Smooth muscle cell (in vitro differentiated cells): ENCODE results near the gene SPART. TPM values are rescaled to one million over a fixed set of nuclear protein-coding genes. Genes with fewer than 3 reads are reported as not detected.

Experiments
- DNase-seq: peaks from one replicate; lab custom pipeline; 2025; ENCODE audit not compliant: unreplicated experiment; lab: John Stamatoyannopoulos, UW
- H2AFZ ChIP-seq: fragments of 200-600 bp; sonication (generic); 2 replicates; pipeline ENCODE4 v1.6.0; 2016; ENCODE audit warnings: antibody characterized with exemption, low read depth, mild to moderate bottlenecking
- H3F3A ChIP-seq: fragments of 200-600 bp; sonication (generic); 2 replicates; pipeline ENCODE4 v1.6.0; 2017; ENCODE audit warnings: antibody characterized with exemption, low read depth
- H3K27ac ChIP-seq: fragments of 200-600 bp; sonication (generic); 2 replicates; pipeline ENCODE4 v1.5.1; 2016; ENCODE audit warnings: low read depth, mild to moderate bottlenecking
- H3K27me3 ChIP-seq: fragments of 200-600 bp; sonication (generic); 2 replicates; pipeline ENCODE4 v1.6.1; 2016; ENCODE audit warnings: low read depth, mild to moderate bottlenecking
- H3K36me3 ChIP-seq: fragments of 200-600 bp; sonication (generic); 2 replicates; pipeline ENCODE4 v1.5.1; 2016; ENCODE audit warnings: low read depth
- H3K4me1 ChIP-seq: fragments of 200-600 bp; sonication (generic); 2 replicates; pipeline ENCODE4 v1.5.1; 2016; ENCODE audit warnings: low read depth
- H3K4me2 ChIP-seq: fragments of 200-600 bp; sonication (generic); 2 replicates; pipeline ENCODE4 v1.6.0; 2016; ENCODE audit warnings: mild to moderate bottlenecking
- H3K4me3 ChIP-seq: fragments of 200-600 bp; sonication (generic); 2 replicates; pipeline ENCODE4 v1.5.1; 2016; ENCODE audit warnings: mild to moderate bottlenecking
- H3K79me2 ChIP-seq: fragments of 200-600 bp; sonication (generic); 2 replicates; pipeline ENCODE4 v1.6.0; 2016; ENCODE audit warnings: low read depth, mild to moderate bottlenecking
- H3K9ac ChIP-seq: fragments of 200-600 bp; sonication (generic); 2 replicates; pipeline ENCODE4 v1.6.0; 2016; ENCODE audit warnings: low read depth
- H3K9me3 ChIP-seq: fragments of 200-600 bp; sonication (generic); replicated peaks from 2 replicates; pipeline ENCODE4 v1.5.1; 2016; ENCODE audit warnings: low read depth
- H4K20me1 ChIP-seq: fragments of 200-600 bp; sonication (generic); 2 replicates; pipeline ENCODE4 v1.6.0; 2016; ENCODE audit warnings: low read depth
- WGBS: methylation state at CpG from one replicate; pipeline ENCODE4 v1.1.7; 2016; ENCODE audit warnings: low lambda C conversion rate; 5-methylcytosine and 5-hydroxymethylcytosine counted together
- polyA plus RNA-seq: library from polyadenylated mRNA; unstranded; fragments of >200 nt; fragmentation: Nextera tagmentation; extraction: Ambion mirVana; gene quantifications from 2 replicates; pipeline ENCODE4 v1.2.1, GENCODE V29; 2016
- small RNA-seq: library from RNA; depleted of rRNA; stranded (forward); fragments of <200 nt; gene quantifications from one replicate; pipeline ENCODE3, GENCODE V24; 2014
- total RNA-seq: library from RNA; depleted of rRNA; stranded (reverse); fragments of >200 nt; gene quantifications from 2 replicates; pipeline ENCODE4 v1.2.3, GENCODE V29; 2014
- TF ChIP-seq, protein P1 (sequence below): fragments of 200-600 bp; sonication (generic); IDR thresholded peaks from 2 replicates; pipeline ENCODE4 v1.5.1; 2017; ENCODE audit warnings: borderline replicate concordance, mild to moderate bottlenecking, antibody characterized with exemption; ENCODE audit not compliant: insufficient read depth, poor library complexity, severe bottlenecking

Gene SPART
- total and polyA plus RNA-seq, 2 experiments from 2014 or later = 44.0 to 45.1 TPM

DNA sequence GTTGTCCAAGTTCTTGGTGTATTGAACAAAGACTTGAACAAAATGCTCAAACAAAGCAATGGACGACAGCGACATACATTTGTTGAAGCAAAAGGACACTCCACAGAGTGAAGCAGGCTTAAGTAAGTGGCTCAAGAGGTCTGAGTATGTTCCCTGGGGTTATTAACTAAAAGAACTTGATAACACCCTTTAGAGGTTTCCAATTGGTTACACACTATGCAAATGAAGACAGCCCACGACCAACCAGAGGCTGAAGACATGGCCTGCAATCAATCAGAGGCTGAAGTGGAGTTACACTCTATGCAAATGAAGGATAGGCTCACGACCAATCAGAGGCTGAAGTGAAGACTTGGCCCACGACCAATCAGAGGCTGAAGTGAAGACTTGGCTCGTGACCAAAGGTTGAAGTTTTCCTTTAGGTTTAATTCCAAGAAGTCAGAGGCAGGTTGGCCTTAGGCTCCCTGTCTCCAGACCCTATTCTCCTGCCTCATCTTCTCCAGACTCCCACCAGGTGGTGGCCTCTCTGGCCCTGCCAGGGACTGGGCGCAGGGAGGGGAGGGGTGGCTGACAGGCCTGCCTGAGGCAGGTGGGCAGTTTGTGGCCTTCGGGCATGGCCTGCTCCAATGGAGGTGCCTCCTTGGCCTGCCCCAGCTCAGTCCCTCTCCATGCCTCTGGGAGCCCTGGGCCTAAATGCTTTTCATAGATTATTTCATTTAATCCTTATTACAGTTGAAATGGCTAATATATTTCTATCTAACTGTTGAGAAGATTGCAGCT lies 86.6 kb downstream of the SPART start:
- H3K4me2 ChIP-seq = no peak overlapping the region
- no peak overlapping the region for H2AFZ ChIP-seq
- H3K27me3 ChIP-seq = peaks cover 16% of the 10 kb centered on the region
- TF ChIP-seq, protein P1, sequence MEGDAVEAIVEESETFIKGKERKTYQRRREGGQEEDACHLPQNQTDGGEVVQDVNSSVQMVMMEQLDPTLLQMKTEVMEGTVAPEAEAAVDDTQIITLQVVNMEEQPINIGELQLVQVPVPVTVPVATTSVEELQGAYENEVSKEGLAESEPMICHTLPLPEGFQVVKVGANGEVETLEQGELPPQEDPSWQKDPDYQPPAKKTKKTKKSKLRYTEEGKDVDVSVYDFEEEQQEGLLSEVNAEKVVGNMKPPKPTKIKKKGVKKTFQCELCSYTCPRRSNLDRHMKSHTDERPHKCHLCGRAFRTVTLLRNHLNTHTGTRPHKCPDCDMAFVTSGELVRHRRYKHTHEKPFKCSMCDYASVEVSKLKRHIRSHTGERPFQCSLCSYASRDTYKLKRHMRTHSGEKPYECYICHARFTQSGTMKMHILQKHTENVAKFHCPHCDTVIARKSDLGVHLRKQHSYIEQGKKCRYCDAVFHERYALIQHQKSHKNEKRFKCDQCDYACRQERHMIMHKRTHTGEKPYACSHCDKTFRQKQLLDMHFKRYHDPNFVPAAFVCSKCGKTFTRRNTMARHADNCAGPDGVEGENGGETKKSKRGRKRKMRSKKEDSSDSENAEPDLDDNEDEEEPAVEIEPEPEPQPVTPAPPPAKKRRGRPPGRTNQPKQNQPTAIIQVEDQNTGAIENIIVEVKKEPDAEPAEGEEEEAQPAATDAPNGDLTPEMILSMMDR = no peak
- no peak overlapping the region for H3K9ac ChIP-seq
- H3K36me3 ChIP-seq = no peaks in the 10 kb centered on the region
- no peak overlapping the region for H3K4me3 ChIP-seq
- no peaks in the 10 kb centered on the region for H3K9me3 ChIP-seq
- H3F3A ChIP-seq = no peaks in the 10 kb centered on the region
- no peak for DNase-seq
- H4K20me1 ChIP-seq = no peaks in the 10 kb centered on the region
- H3K4me1 ChIP-seq = no peaks in the 10 kb centered on the region
- WGBS = 92% methylated on average over 8 of the region's 8 CpGs
- no peak overlapping the region for H3K27ac ChIP-seq
- no peaks in the 10 kb centered on the region for H3K79me2 ChIP-seq

DNA sequence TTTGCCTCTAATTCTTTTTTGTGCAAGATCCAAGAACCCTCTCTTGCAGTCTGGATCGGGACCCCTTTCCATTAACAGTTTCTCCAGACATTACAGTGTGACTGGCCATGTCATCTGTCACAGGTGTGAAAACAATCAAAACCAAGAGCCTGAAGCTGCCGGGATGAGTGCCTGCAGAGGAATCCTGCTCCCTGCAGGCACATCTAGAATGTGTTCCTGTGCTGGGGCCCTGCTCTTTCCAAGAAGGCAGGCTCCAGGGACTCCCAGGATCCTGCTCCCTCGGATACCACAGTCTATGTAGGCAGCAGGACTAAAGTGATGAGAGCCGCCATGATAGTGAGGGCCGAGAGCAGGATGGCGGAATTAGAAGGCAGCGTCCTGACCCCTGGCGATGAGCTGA lies 87.4 kb downstream of the SPART start:
- Histone ChIP-seq H3K4me3 (no peak overlapping the region), H3K27me3 (peaks cover 11% of the 10 kb centered on the region), H2AFZ (no peak overlapping the region), H3F3A (no peaks in the 10 kb centered on the region), H3K79me2 (no peaks in the 10 kb centered on the region), H3K36me3 (no peaks in the 10 kb centered on the region), H3K27ac (no peak overlapping the region), H4K20me1 (no peaks in the 10 kb centered on the region), H3K4me2 (no peak overlapping the region), H3K9me3 (no peaks in the 10 kb centered on the region), H3K9ac (no peak overlapping the region), H3K4me1 (no peaks in the 10 kb centered on the region)
- 83% methylated on average over 8 of the region's 8 CpGs for WGBS
- TF ChIP-seq, protein P1 = no peak
- no peak for DNase-seq

Small RNA genes within 50 kb of the gene (small RNA-seq; reads per million reads assigned to genes)
- gene RNU6-71P = not detected

Other genes starting within 250 kb of the SPART start
- gene DCLK1, start 215.0 kb downstream of the SPART start, total RNA-seq = 0.31 and 0.72 TPM in 2 replicates
- not detected in 2 replicates for gene DCLK1, start 215.0 kb downstream of the SPART start, polyA plus RNA-seq
- gene SOHLH2, start 131.8 kb downstream of the SPART start, total RNA-seq = 0.04 and 0.13 TPM in 2 replicates
- gene SOHLH2, start 131.8 kb downstream of the SPART start, polyA plus RNA-seq = not detected in 2 replicates
- gene CCDC169, start 48.6 kb downstream of the SPART start, total RNA-seq = 0.40 and 1.1 TPM in 2 replicates
- gene CCDC169, start 48.6 kb downstream of the SPART start, polyA plus RNA-seq = 1.5 and 1.9 TPM in 2 replicates
- gene CCNA1, start 86.1 kb upstream of the SPART start, total RNA-seq = 0.63 and 1.1 TPM in 2 replicates
- gene CCNA1, start 86.1 kb upstream of the SPART start, polyA plus RNA-seq = not detected in 2 replicates